Endothelial cell of umbilical vein (primary cell): ENCODE results near the gene C1orf115. TPM values are rescaled to one million over a fixed set of nuclear protein-coding genes. Genes with fewer than 3 reads are reported as not detected.

ENCODE experiments used
- BruUV-seq: library from RNA; stranded (reverse); fragments of 400-500 nt; replicated peaks from 2 replicates; lab custom pipeline; 2021; lab: Mats Ljungman, UMichigan
- CTCF ChIA-PET: fragments of 300-600, 350-600 bp; sonication (Branson Sonifier 250); formaldehyde crosslinking; loops from one replicate; lab custom pipeline; 2021; ENCODE audit warnings: antibody characterized with exemption, inconsistent platforms; lab: Charles Lee
- POLR2A ChIA-PET: fragments of 300-600, 350-600 bp; sonication (Branson Sonifier 250); formaldehyde crosslinking; loops from one replicate; lab custom pipeline; 2021; ENCODE audit warnings: antibody characterized with exemption, inconsistent platforms; lab: Charles Lee
- DNase-seq: peaks from one replicate; pipeline ENCODE4 v3.0.0-alpha.2; 2011; ENCODE audit warnings: low read depth, low spot score
- FAIRE-seq: peaks from 2 replicates; lab custom pipeline; 2011; peaks lifted over from hg19 to GRCh38; lab: Jason Lieb, UNC
- H2AFZ ChIP-seq: 2 replicates; pipeline ENCODE4 v1.6.0; 2012; ENCODE audit warnings: low read depth, low read length, control low read depth, inconsistent platforms
- H3K27ac ChIP-seq: 2 replicates; pipeline ENCODE4 v1.5.1; 2011; ENCODE audit warnings: low read depth, mild to moderate bottlenecking, control low read depth, low read length, moderate library complexity; ENCODE audit not compliant: insufficient read depth
- H3K27me3 ChIP-seq, 2 experiments: 2 replicates each; pipeline versions ENCODE4 v1.6.0 to v1.6.1; 2011; ENCODE audit warnings: low read length in 2 of 2, mixed read lengths in 1 of 2; ENCODE audit not compliant: control insufficient read depth in 2 of 2, insufficient read depth in 2 of 2
- H3K36me3 ChIP-seq, 2 experiments: 2 replicates in 1 of 2; 3 replicates in 1 of 2; pipeline ENCODE4 v1.5.1; 2011; ENCODE audit warnings: low read length in 2 of 2, mild to moderate bottlenecking in 1 of 2, moderate library complexity in 1 of 2; ENCODE audit not compliant: control insufficient read depth in 2 of 2, insufficient read depth in 2 of 2; ENCODE audit errors: extremely low read depth in 1 of 2
- H3K4me1 ChIP-seq: 3 replicates; pipeline ENCODE4 v1.5.1; 2011; ENCODE audit warnings: mild to moderate bottlenecking, low read length; ENCODE audit not compliant: control insufficient read depth, insufficient read depth; ENCODE audit errors: extremely low read depth
- H3K4me2 ChIP-seq: 2 replicates; pipeline ENCODE4 v1.6.1; 2011; ENCODE audit warnings: low read length, control low read depth, mixed read lengths; ENCODE audit not compliant: insufficient read depth
- H3K4me3 ChIP-seq, 3 experiments: fragments of 200-600 bp in 1 of 3; sonication (generic), shearing (Covaris generic) in 1 of 3; replicated peaks in 1 of 3; 2 replicates each; pipeline ENCODE4 v1.5.1; 2011 to 2016; ENCODE audit warnings: control low read depth in 3 of 3, low read length in 3 of 3, mild to moderate bottlenecking in 2 of 3, inconsistent platforms in 1 of 3, low read depth in 1 of 3, moderate library complexity in 1 of 3; ENCODE audit not compliant: insufficient read depth in 1 of 3
- H3K79me2 ChIP-seq: 2 replicates; pipeline ENCODE4 v1.6.0; 2012; ENCODE audit warnings: low read length, inconsistent platforms; ENCODE audit not compliant: control insufficient read depth, insufficient read depth
- H3K9ac ChIP-seq: replicated peaks from 2 replicates; pipeline ENCODE3; 2011; ENCODE audit warnings: low read length, control low read depth; ENCODE audit not compliant: insufficient read depth; ENCODE audit errors: extremely low read depth
- H3K9me1 ChIP-seq: replicated peaks from 3 replicates; pipeline ENCODE4 v1.6.0; 2011; ENCODE audit warnings: mild to moderate bottlenecking, low read length; ENCODE audit not compliant: control insufficient read depth, insufficient read depth; ENCODE audit errors: extremely low read depth
- H3K9me3 ChIP-seq: replicated peaks from 2 replicates; pipeline ENCODE4 v1.5.1; 2012; ENCODE audit warnings: low read length, inconsistent platforms; ENCODE audit not compliant: control insufficient read depth, insufficient read depth
- H4K20me1 ChIP-seq: replicated peaks from 2 replicates; pipeline ENCODE3; 2011; ENCODE audit warnings: mild to moderate bottlenecking, low read length; ENCODE audit not compliant: control insufficient read depth, insufficient read depth; ENCODE audit errors: extremely low read depth
- CTCF ChIP-seq, 2 donors: IDR thresholded peaks; 1 replicate in 1 of 2; 2 replicates in 1 of 2; pipeline ENCODE4 v1.5.1; 2011; ENCODE audit warnings: low read length in 2 of 2, mild to moderate bottlenecking in 2 of 2, moderate library complexity in 2 of 2, control low read depth in 1 of 2, inconsistent platforms in 1 of 2, low read depth in 1 of 2; ENCODE audit not compliant: insufficient read depth in 1 of 2; ENCODE audit errors: extremely low read depth in 1 of 2
- EZH2 ChIP-seq: IDR thresholded peaks from 2 replicates; pipeline ENCODE4 v1.6.1; 2012; ENCODE audit warnings: borderline replicate concordance, low read depth, mild to moderate bottlenecking, moderate library complexity, low read length, inconsistent platforms; ENCODE audit not compliant: severe bottlenecking
- FOS ChIP-seq: IDR thresholded peaks from 2 replicates; pipeline ENCODE4 v1.6.1; 2011; ENCODE audit warnings: mild to moderate bottlenecking, low read length, moderate library complexity, borderline replicate concordance; ENCODE audit not compliant: insufficient read depth
- JUN ChIP-seq: IDR thresholded peaks from 2 replicates; pipeline ENCODE4 v1.6.1; 2011; ENCODE audit warnings: borderline replicate concordance, low read depth; ENCODE audit not compliant: insufficient read length, insufficient read depth
- MAX ChIP-seq: IDR thresholded peaks from 2 replicates; pipeline ENCODE4 v1.6.1; 2011; ENCODE audit not compliant: insufficient read depth, insufficient read length
- MYC ChIP-seq: IDR thresholded peaks from one replicate; pipeline ENCODE4 v1.6.1; 2011; ENCODE audit warnings: mild to moderate bottlenecking, low read depth, low read length
- POLR2A ChIP-seq: IDR thresholded peaks from 2 replicates; pipeline ENCODE4 v1.6.1; 2012; ENCODE audit warnings: low read depth, mild to moderate bottlenecking, control low read depth, low read length
- dilution Hi-C: fragments of 300-500 bp; cut with MboI; formaldehyde crosslinking; loops from one replicate; pipeline ENCODE4 v1.15.0; 2019; ENCODE audit warnings: low sequenced_read_pairs; ENCODE audit not compliant: extremely low pct_ligation_motif_present
- intact Hi-C: fragments of 100-400 bp; cut with micrococcal nuclease; formaldehyde crosslinking; loops from one replicate; pipeline ENCODE4 v1.10.0; 2022
- polyA plus RNA-seq, 4 experiments: library from polyadenylated mRNA; depleted of rRNA in 3 of 4; stranded (reverse) in 3 of 4; unstranded in 1 of 4; fragments of >200 nt; gene quantifications; 2 replicates each; pipeline versions ENCODE4 v1.2.1 to v1.2.3, GENCODE V29; 2011 to 2012; ENCODE audit warnings: missing spikeins in 1 of 4
- total RNA-seq: library from RNA; stranded (reverse); gene quantifications from 2 replicates; pipeline ENCODE4 v1.2.3, GENCODE V29; 2021

C1orf115 gene
- total and polyA plus RNA-seq, 2 donors (not counting 3 experiments of a cell fraction or from before 2014, with no cell fraction given) = 11.1 to 16.4 TPM

- no peaks in the 10 kb centered on the region for H4K20me1 ChIP-seq
- intact Hi-C loops = loop anchor here (5.0 to 10.0 kb wide), 2 partner anchors 388 to 500 kb away; no protein-coding TSS in a partner anchor
- H3K4me1 ChIP-seq = peaks cover 3% of the 10 kb centered on the region
- H3K9me3 ChIP-seq = no peaks in the 10 kb centered on the region
- DNase-seq (no peak), FAIRE-seq (no peak)
- no peaks in the 10 kb centered on the region for H3K9me1 ChIP-seq
- no peak overlapping the region for H3K9ac ChIP-seq
- no peak overlapping the region for H3K4me3 ChIP-seq
- H3K27ac ChIP-seq = no peak overlapping the region
- no peaks in the 10 kb centered on the region for H3K27me3 ChIP-seq
- H3K36me3 ChIP-seq = no peaks in the 10 kb centered on the region
- no peak overlapping the region for H2AFZ ChIP-seq
- POLR2A ChIA-PET = no interaction called here
- no TSS peak for BruUV-seq
- CTCF ChIA-PET = interaction anchor here (0.9 to 2.3 kb wide), 4 partner anchors 48 to 404 kb away, joined by 3 to 25 read pairs (median 4); no protein-coding TSS in a partner anchor
- dilution Hi-C loops = no loop called here
- TF ChIP-seq POLR2A (no peak), MAX (no peak), FOS (no peak), MYC (no peak), JUN (no peak), CTCF (IDR thresholded peaks at IDR 0.05; ENCODE audit: extremely low read depth in 1 of 2, insufficient read depth in 1 of 2, low read depth in 1 of 2, low read length in 2 of 2) (no peak), EZH2 (no peak)
- H3K4me2 ChIP-seq = no peak overlapping the region
- H3K79me2 ChIP-seq = no peaks in the 10 kb centered on the region
Observed at GRCh38 chr1:220684890-220685289, 5.3 kb upstream of the C1orf115 start.
